HepG2 (cell line): ENCODE results near the gene FDPS. TPM values are rescaled to one million over a fixed set of nuclear protein-coding genes. Genes with fewer than 3 reads are reported as not detected.

Experiments
- ATM ChIP-seq: fragments of 450-650 bp; IDR thresholded peaks from 2 replicates; pipeline ENCODE4 v1.7.1; 2017; ENCODE audit warnings: mild to moderate bottlenecking, borderline replicate concordance
- BHLHE40 ChIP-seq: IDR thresholded peaks from 2 replicates; pipeline ENCODE4 v1.6.1; 2011; ENCODE audit warnings: low read length, improper control_type of control experiment
- CC2D1A ChIP-seq: sonication (generic); formaldehyde crosslinking; IDR thresholded peaks from 2 replicates; pipeline ENCODE4 v1.8.1; 2023; ENCODE audit warnings: mild to moderate bottlenecking, missing genetic modification reagents
- NCOA1 ChIP-seq: sonication (generic); formaldehyde crosslinking; IDR thresholded peaks from 2 replicates; pipeline ENCODE4 v1.9.0; 2021; ENCODE audit warnings: missing genetic modification reagents
- SATB2 ChIP-seq: sonication (generic); formaldehyde crosslinking; IDR thresholded peaks from 2 replicates; pipeline ENCODE4 v1.5.0; 2020; ENCODE audit warnings: missing genetic modification reagents
- SIX4 ChIP-seq: sonication (generic); formaldehyde crosslinking; IDR thresholded peaks from 2 replicates; pipeline ENCODE4 v1.4.0; 2020; ENCODE audit warnings: missing genetic modification reagents
- SMARCE1 ChIP-seq: fragments of 450-650 bp; IDR thresholded peaks from 2 replicates; pipeline ENCODE4 v1.6.1; 2017; ENCODE audit warnings: borderline replicate concordance
- SSRP1 ChIP-seq: IDR thresholded peaks from 2 replicates; pipeline ENCODE4 v1.6.1; 2016; ENCODE audit warnings: control low read depth
- ZFP82 ChIP-seq: sonication (generic); formaldehyde crosslinking; IDR thresholded peaks from 2 replicates; pipeline ENCODE4 v1.5.1; 2020; ENCODE audit warnings: mild to moderate bottlenecking, missing genetic modification reagents, borderline replicate concordance
- ZNF253 ChIP-seq: sonication (generic); formaldehyde crosslinking; IDR thresholded peaks from 2 replicates; pipeline ENCODE4 v1.8.0; 2022; ENCODE audit warnings: mild to moderate bottlenecking, missing genetic modification reagents, borderline replicate concordance
- ZNF382 ChIP-seq: sonication (generic); formaldehyde crosslinking; IDR thresholded peaks from 2 replicates; pipeline ENCODE4 v1.5.0; 2020; ENCODE audit warnings: missing genetic modification reagents, mild to moderate bottlenecking, borderline replicate concordance
- ZNF501 ChIP-seq: sonication (generic); formaldehyde crosslinking; IDR thresholded peaks from 2 replicates; pipeline ENCODE4 v1.5.1; 2020; ENCODE audit warnings: mild to moderate bottlenecking, moderate library complexity, missing genetic modification reagents
- ZNF550 ChIP-seq: sonication (generic); formaldehyde crosslinking; IDR thresholded peaks from 2 replicates; pipeline ENCODE4 v1.4.0; 2020; ENCODE audit warnings: mild to moderate bottlenecking, missing genetic modification reagents, borderline replicate concordance
- ZNF557 ChIP-seq: sonication (generic); formaldehyde crosslinking; IDR thresholded peaks from 2 replicates; pipeline ENCODE4 v1.4.0; 2020; ENCODE audit warnings: missing genetic modification reagents
- ZSCAN22 ChIP-seq: sonication (generic); formaldehyde crosslinking; IDR thresholded peaks from 2 replicates; pipeline ENCODE4 v1.4.0; 2020; ENCODE audit warnings: mild to moderate bottlenecking, missing genetic modification reagents
- ZSCAN31 ChIP-seq: sonication (generic); formaldehyde crosslinking; IDR thresholded peaks from 2 replicates; pipeline ENCODE4 v1.5.0; 2020; ENCODE audit warnings: low read depth, mild to moderate bottlenecking, missing genetic modification reagents
- polyA plus RNA-seq, 8 experiments: library from polyadenylated mRNA; depleted of rRNA in 3 of 8; stranded (reverse) in 7 of 8; unstranded in 1 of 8; fragments of >200 nt; fragmentation: Illumina TruSeq in 4 of 8; extraction: Trizol in 4 of 8; gene quantifications; 2 replicates each; pipeline versions ENCODE4 v1.2.1 to v1.2.3, GENCODE V29; 2011 to 2016; ENCODE audit warnings: low read depth in 4 of 8, missing spikeins in 1 of 8, mixed read lengths in 1 of 8; ENCODE audit not compliant: insufficient read depth in 1 of 8
- total RNA-seq, 5 experiments: library from RNA; depleted of rRNA; stranded (reverse); fragments of >200 nt; fragmentation: Illumina TruSeq; extraction: Trizol; gene quantifications; 2 replicates each; pipeline ENCODE4 v1.2.3, GENCODE V29; 2016; ENCODE audit warnings: low read depth in 1 of 5
- TF ChIP-seq, protein P1 (sequence below): sonication (generic); formaldehyde crosslinking; IDR thresholded peaks from 2 replicates; pipeline ENCODE4 v1.4.0; 2020; ENCODE audit warnings: missing genetic modification reagents
- TF ChIP-seq, protein P2 (sequence below): sonication (generic); formaldehyde crosslinking; conservative IDR thresholded peaks from 2 replicates; pipeline ENCODE4 v1.8.0; 2022; ENCODE audit warnings: missing genetic modification reagents
- TF ChIP-seq, protein P3 (sequence below): sonication (generic); formaldehyde crosslinking; IDR thresholded peaks from 2 replicates; pipeline ENCODE4 v1.4.0; 2020; ENCODE audit warnings: missing genetic modification reagents

The FDPS gene
- total and polyA plus RNA-seq, 2 of the 13 experiments (the other 11 are each of a cell fraction or from before 2014, with no cell fraction given): 264 to 519 TPM

GRCh38 chr1:155261852-155262673 lies 46.6 kb upstream of the FDPS start, which contains the start of gene SCAMP3 (continued):
- TF ChIP-seq, protein P1, sequence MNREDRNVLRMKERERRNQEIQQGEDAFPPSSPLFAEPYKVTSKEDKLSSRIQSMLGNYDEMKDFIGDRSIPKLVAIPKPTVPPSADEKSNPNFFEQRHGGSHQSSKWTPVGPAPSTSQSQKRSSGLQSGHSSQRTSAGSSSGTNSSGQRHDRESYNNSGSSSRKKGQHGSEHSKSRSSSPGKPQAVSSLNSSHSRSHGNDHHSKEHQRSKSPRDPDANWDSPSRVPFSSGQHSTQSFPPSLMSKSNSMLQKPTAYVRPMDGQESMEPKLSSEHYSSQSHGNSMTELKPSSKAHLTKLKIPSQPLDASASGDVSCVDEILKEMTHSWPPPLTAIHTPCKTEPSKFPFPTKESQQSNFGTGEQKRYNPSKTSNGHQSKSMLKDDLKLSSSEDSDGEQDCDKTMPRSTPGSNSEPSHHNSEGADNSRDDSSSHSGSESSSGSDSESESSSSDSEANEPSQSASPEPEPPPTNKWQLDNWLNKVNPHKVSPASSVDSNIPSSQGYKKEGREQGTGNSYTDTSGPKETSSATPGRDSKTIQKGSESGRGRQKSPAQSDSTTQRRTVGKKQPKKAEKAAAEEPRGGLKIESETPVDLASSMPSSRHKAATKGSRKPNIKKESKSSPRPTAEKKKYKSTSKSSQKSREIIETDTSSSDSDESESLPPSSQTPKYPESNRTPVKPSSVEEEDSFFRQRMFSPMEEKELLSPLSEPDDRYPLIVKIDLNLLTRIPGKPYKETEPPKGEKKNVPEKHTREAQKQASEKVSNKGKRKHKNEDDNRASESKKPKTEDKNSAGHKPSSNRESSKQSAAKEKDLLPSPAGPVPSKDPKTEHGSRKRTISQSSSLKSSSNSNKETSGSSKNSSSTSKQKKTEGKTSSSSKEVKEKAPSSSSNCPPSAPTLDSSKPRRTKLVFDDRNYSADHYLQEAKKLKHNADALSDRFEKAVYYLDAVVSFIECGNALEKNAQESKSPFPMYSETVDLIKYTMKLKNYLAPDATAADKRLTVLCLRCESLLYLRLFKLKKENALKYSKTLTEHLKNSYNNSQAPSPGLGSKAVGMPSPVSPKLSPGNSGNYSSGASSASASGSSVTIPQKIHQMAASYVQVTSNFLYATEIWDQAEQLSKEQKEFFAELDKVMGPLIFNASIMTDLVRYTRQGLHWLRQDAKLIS (CRISPR knock-in tag): 0 out of 2 replicates have a peak, but pooled peaks have one; percentile 47
- TF ChIP-seq, protein P2, sequence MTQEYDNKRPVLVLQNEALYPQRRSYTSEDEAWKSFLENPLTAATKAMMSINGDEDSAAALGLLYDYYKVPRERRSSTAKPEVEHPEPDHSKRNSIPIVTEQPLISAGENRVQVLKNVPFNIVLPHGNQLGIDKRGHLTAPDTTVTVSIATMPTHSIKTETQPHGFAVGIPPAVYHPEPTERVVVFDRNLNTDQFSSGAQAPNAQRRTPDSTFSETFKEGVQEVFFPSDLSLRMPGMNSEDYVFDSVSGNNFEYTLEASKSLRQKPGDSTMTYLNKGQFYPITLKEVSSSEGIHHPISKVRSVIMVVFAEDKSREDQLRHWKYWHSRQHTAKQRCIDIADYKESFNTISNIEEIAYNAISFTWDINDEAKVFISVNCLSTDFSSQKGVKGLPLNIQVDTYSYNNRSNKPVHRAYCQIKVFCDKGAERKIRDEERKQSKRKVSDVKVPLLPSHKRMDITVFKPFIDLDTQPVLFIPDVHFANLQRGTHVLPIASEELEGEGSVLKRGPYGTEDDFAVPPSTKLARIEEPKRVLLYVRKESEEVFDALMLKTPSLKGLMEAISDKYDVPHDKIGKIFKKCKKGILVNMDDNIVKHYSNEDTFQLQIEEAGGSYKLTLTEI (CRISPR knock-in tag): no peak
- TF ChIP-seq ZNF501 (CRISPR knock-in tag): peak; percentile 79
- TF ChIP-seq NCOA1 (CRISPR knock-in tag): peak; percentile 93
- no peak; the same call in 1 of the 2 replicates for TF ChIP-seq ZSCAN31 (CRISPR knock-in tag)
- TF ChIP-seq ZFP82 (CRISPR knock-in tag): peak; percentile 90
- 0 out of 2 replicates have a peak, but pooled peaks have one; percentile 10 for TF ChIP-seq SATB2 (CRISPR knock-in tag)
- no peak for TF ChIP-seq ZSCAN22 (CRISPR knock-in tag)
- peak; percentile 55; the same call in 1 of the 2 replicates for TF ChIP-seq BHLHE40
- 0 out of 2 replicates have a peak, but pooled peaks have one; percentile 13 for TF ChIP-seq ZNF557 (CRISPR knock-in tag)
- TF ChIP-seq SSRP1: no peak
- TF ChIP-seq ZNF253 (CRISPR knock-in tag): no peak
- TF ChIP-seq ATM: no peak
- TF ChIP-seq ZNF550 (CRISPR knock-in tag): no peak
- TF ChIP-seq CC2D1A: no peak
- no peak; the same call in 1 of the 2 replicates for TF ChIP-seq SIX4 (CRISPR knock-in tag)
- TF ChIP-seq, protein P3, sequence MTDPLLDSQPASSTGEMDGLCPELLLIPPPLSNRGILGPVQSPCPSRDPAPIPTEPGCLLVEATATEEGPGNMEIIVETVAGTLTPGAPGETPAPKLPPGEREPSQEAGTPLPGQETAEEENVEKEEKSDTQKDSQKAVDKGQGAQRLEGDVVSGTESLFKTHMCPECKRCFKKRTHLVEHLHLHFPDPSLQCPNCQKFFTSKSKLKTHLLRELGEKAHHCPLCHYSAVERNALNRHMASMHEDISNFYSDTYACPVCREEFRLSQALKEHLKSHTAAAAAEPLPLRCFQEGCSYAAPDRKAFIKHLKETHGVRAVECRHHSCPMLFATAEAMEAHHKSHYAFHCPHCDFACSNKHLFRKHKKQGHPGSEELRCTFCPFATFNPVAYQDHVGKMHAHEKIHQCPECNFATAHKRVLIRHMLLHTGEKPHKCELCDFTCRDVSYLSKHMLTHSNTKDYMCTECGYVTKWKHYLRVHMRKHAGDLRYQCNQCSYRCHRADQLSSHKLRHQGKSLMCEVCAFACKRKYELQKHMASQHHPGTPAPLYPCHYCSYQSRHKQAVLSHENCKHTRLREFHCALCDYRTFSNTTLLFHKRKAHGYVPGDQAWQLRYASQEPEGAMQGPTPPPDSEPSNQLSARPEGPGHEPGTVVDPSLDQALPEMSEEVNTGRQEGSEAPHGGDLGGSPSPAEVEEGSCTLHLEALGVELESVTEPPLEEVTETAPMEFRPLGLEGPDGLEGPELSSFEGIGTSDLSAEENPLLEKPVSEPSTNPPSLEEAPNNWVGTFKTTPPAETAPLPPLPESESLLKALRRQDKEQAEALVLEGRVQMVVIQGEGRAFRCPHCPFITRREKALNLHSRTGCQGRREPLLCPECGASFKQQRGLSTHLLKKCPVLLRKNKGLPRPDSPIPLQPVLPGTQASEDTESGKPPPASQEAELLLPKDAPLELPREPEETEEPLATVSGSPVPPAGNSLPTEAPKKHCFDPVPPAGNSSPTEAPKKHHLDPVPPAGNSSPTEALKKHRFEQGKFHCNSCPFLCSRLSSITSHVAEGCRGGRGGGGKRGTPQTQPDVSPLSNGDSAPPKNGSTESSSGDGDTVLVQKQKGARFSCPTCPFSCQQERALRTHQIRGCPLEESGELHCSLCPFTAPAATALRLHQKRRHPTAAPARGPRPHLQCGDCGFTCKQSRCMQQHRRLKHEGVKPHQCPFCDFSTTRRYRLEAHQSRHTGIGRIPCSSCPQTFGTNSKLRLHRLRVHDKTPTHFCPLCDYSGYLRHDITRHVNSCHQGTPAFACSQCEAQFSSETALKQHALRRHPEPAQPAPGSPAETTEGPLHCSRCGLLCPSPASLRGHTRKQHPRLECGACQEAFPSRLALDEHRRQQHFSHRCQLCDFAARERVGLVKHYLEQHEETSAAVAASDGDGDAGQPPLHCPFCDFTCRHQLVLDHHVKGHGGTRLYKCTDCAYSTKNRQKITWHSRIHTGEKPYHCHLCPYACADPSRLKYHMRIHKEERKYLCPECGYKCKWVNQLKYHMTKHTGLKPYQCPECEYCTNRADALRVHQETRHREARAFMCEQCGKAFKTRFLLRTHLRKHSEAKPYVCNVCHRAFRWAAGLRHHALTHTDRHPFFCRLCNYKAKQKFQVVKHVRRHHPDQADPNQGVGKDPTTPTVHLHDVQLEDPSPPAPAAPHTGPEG: no peak
- TF ChIP-seq ZNF382: no peak
- no peak for TF ChIP-seq SMARCE1
